VCaP (cell line): Measurements from ENCODE around the gene PCNT.

Experiments
- H3K27ac ChIP-seq: fragments of 450-650 bp; 2 replicates; pipeline ENCODE4 v1.5.1; 2017
- TF ChIP-seq, protein P1 (sequence below): fragments of 450-650 bp; conservative IDR thresholded peaks from 2 replicates; pipeline ENCODE4 v1.5.1; 2017; ENCODE audit warnings: mild to moderate bottlenecking, moderate library complexity

Gene PCNT

DNA sequence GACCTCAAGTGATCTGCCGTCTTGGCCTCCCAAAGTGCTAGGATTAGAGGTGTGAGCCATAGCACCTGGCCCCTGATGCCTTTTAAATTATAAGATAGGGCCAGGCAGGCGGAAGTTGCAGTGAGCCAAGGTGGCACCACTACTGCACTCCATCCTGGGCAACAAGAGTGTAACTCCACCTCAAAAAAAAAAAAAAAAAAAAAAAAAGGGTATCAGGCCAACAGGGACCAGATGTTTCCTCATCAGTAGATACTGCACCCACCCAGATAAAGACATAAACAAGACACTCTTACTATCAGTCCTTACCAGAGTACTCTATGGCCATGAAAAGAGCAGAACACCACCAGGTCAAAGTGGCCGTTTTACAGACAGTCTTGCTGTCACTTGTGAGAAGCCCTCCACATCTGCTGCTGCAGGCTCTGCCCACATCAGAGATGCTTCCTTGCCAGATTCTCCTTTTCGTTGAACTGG is 3.6 kb upstream of the PCNT start:
- no peak overlapping the region for H3K27ac ChIP-seq
- TF ChIP-seq, protein P1, sequence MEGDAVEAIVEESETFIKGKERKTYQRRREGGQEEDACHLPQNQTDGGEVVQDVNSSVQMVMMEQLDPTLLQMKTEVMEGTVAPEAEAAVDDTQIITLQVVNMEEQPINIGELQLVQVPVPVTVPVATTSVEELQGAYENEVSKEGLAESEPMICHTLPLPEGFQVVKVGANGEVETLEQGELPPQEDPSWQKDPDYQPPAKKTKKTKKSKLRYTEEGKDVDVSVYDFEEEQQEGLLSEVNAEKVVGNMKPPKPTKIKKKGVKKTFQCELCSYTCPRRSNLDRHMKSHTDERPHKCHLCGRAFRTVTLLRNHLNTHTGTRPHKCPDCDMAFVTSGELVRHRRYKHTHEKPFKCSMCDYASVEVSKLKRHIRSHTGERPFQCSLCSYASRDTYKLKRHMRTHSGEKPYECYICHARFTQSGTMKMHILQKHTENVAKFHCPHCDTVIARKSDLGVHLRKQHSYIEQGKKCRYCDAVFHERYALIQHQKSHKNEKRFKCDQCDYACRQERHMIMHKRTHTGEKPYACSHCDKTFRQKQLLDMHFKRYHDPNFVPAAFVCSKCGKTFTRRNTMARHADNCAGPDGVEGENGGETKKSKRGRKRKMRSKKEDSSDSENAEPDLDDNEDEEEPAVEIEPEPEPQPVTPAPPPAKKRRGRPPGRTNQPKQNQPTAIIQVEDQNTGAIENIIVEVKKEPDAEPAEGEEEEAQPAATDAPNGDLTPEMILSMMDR: no peak

DNA sequence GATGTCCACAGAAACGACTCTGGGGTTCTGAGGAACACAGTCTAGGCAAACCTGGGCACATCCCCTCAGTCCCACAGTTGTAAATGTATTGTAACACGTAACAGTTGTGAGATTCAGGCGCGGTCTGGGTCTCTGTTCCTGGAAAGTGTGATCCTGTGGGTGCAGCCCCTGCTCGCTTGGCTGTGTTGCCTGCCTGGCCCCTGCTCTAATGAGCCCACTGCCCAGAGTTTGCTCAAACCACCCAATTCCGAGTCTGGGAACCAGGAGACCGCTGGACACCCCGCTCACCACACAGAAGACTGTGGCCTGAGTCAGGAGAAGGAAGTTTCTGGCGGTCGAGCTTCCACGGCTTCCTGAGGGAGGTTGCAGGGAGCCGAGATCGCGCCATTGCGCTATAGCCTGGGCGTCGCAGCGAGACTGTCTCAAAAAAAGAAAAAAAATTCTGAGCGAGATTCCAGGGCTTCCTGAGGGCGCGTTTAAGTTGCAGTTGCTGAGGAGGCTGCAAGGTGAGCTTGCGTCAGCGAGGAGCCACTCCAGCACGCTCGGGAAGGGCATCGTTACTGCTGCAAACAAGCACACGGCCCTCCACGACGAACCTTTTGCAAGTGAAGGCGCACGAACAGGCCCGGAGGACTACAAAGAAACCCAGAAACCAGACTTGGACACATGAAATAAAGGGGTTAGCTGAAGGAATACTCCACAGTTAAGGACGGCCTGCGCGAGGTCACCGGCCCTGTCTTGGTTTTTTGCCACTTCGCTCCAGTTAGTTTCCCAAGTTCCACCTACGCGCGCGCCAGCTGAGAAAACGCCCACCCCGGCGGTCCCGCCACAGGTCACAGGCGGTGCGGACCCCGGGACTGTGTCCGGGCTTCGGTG is 1.4 kb upstream of the PCNT start:
- peak overlapping the region; percentile 99 for H3K27ac ChIP-seq
- TF ChIP-seq, protein P1: no peak

DNA sequence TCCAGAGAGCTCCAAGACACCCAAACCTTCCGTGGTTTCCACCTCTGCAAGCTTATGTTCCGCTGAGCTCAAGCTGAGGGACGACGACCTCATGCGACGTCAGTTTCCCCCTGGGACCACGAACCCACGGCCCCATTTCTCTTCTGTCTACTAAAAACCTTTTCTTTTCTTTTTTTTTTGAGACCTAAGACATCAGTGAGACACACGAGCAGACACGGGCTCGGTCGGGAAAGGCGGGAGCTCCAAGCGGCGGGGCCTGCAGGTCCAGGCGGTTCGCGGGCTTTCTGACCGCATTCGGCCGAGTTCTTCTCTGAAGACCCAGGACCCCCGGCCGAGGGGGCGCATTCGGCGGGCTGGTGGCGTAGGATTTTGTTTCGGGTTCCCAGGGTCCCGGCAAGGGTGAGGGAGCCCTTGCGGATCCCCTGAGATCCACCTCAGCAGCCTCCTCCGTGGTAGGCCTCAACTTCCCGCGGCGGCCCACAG is 688 bp upstream of the PCNT start:
- TF ChIP-seq, protein P1: no peak
- peak overlapping the region; percentile 99 for H3K27ac ChIP-seq

DNA sequence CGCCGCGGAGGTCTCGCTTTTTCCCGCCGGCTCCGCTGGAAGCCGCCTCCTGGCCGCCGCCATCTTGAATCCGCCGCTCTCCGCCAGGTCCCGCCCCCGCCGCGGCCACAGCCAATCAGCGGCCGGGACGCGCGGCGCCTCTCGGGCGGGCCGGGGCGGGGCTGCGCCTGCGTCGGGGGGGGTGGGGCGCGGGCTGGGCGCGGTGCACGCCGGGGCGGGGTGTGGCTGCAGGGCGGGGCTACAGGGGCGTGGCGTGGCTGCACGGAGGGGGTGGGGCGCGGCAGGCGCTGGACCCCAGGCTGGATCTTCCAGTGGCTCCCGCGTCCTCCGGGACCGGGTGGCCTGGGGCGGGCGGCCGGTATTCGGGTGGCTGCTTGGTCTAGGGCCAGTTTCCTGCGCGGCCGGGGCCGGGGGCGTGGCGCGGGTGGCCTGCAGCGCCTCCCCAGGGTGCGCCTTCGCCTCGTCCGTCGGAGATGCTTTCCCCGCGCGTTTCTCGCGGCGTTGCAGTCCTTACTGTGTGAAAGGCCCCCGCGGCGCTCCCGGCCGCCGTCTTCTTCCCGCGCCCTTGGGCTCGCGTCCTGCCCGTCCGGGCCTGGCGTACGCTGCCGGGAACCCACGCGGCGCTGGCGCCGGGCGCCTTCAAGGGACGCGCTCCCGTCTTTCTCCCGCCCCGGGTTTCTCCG is 575 bp downstream of the PCNT start:
- TF ChIP-seq, protein P1: no peak; the same call in 1 of the 2 replicates
- peak overlapping the region; percentile 99 for H3K27ac ChIP-seq

DNA sequence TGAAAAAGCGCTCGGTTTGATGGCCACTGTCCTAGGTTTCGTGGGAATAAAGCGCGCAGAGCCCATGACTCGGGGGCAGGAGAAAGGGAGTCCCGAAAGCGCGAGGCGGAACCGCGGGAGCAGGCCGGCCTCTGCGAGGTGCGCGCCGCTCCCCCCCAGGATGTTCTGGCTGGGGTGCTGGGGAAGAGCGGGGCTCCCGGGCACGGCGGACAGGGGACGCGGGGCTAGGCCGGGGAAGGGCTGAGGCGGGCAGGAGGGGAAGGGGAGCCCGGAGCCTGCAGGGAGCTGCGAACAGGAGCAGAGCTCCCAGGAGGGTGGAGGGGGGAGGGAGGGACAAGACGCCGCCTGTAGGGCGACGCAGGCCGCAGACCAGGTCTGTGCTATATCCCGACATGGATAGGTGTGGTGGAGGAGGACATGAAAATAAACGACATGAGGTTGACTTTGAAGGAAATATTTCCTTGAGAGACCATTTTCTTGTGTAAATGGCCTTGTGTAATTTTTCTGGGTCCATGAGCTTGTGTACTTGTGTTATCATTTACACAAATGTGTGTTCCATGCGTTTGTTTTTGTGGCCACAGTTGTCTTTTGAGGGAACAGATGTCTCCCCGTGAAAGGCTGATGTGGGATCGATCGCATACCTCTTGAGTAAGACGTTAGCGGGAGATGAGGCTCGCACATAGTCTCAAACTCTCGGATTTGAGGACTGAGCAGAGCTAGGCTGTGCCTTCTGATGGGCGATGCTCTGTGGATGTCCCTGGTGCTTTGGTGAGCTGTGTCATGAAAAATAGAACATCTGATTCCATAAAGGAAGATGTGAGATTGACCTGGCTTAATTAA is 1.3 kb downstream of the PCNT start:
- peak overlapping the region; percentile 99 for H3K27ac ChIP-seq
- TF ChIP-seq, protein P1: peak; percentile 19; the same call in 1 of the 2 replicates

DNA sequence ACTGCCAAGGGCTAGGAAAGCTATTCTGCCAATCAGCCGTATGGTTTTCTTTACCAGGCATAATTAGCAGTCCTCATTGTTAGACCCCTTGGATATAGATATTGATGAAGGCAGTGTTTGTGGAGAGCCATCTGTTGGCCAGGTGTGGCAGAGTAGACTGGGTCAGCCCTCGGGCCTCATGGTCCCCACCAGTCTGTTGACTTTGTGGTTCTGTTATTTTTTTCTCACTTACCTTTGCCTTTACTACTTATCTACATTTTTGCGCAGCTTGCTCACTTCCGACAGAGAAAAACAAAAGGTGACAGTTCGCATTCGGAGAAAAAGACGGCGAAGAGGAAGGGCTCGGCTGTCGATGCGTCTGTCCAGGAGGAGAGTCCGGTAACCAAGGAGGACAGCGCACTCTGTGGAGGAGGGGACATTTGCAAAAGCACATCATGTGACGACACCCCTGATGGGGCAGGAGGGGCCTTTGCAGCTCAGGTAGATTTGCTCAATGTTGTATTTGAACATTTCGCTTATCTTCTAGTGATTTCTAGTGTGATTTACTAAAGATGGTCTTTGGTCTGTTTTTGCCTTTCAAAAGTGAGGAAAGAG is 2.3 kb downstream of the PCNT start:
- TF ChIP-seq, protein P1: peak; percentile 72
- peak overlapping the region; percentile 99 for H3K27ac ChIP-seq
